ENCODE data around the gene GVQW3. TPM values are rescaled to one million over a fixed set of nuclear protein-coding genes. Genes with fewer than 3 reads are reported as not detected.

Gene GVQW3
- polyA plus RNA-seq, 1 donor, result 5.4 TPM

GRCh38 chr11:76380159-76380976, 755 bp upstream of the GVQW3 start:
- no peaks in the 10 kb centered on the region for H3K27me3 ChIP-seq (ENCODE audit: control insufficient read depth, insufficient read depth, low read length)
- peak overlapping the region; percentile 27 for H3K27ac ChIP-seq (ENCODE audit: low read length)
- DNase-seq, result peak in 1 of 2 donors; percentile 16
- peak overlapping the region; percentile 74 for H3K4me3 ChIP-seq (ENCODE audit: low read length)
- WGBS (ENCODE audit: insufficient coverage, low lambda C conversion rate), result 0% methylated on average over 3 of the region's 85 CpGs
- H3K36me3 ChIP-seq (ENCODE audit: control insufficient read depth, insufficient read depth, low read length), result peaks cover 2% of the 10 kb centered on the region
- H3K9me3 ChIP-seq (ENCODE audit: control insufficient read depth, low read depth, low read length), result no peaks in the 10 kb centered on the region
- peaks cover 22% of the 10 kb centered on the region for H3K4me1 ChIP-seq (ENCODE audit: control insufficient read depth, insufficient read depth, low read length)

DNA sequence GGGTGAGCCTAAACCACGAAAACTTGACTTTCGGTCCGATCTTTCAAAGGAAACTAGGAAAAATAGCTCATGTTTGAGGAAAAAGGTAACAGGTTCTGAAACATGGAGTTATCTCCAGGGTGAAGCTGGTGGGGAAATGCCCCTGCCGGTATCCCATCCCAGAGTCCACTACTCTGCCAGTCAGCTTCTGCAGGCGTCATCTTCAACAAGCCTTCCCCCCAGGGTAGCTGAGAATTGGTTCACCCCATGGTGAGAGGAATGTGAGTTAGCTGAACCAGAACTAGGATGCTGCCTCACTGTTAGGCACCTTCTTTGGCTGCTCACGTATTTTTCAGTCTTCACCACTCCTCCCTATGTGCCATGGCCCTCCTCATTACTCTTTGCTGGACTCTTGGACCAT, 1.1 kb downstream of the GVQW3 start:
- Histone ChIP-seq H3K36me3 (ENCODE audit: control insufficient read depth, insufficient read depth, low read length) (peaks cover 2% of the 10 kb centered on the region), H3K9me3 (ENCODE audit: control insufficient read depth, low read depth, low read length) (no peaks in the 10 kb centered on the region), H3K4me1 (ENCODE audit: control insufficient read depth, insufficient read depth, low read length) (peaks cover 31% of the 10 kb centered on the region), H3K4me3 (ENCODE audit: low read length) (no peak overlapping the region), H3K27ac (ENCODE audit: low read length) (no peak overlapping the region), H3K27me3 (ENCODE audit: control insufficient read depth, insufficient read depth, low read length) (no peaks in the 10 kb centered on the region)
- no peak for DNase-seq
- 85% methylated on average over 4 of the region's 6 CpGs for WGBS (ENCODE audit: insufficient coverage, low lambda C conversion rate)

DNA sequence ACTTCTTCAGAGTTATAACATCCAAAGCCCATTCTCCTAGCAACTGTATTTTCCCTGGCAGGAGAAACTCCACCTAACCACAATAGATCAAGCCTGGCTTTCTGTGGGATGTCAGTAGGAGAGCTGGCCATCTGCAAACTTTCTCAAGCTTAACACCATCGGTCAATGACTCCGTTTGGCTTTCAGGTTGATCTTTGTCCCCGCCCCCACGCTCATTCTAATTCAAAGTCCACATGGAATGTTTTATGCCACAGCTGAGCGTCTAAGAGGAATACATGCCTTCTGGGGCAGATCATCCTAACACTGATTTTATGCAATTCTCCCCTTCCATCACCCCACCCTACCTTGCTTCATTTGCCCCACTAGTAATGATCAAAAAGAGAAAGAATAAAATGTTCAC, 4.8 kb downstream of the GVQW3 start:
- H3K36me3 ChIP-seq (ENCODE audit: control insufficient read depth, insufficient read depth, low read length), result peaks cover 2% of the 10 kb centered on the region
- H3K27ac ChIP-seq (ENCODE audit: low read length), result peak overlapping the region; percentile 31
- no peaks in the 10 kb centered on the region for H3K9me3 ChIP-seq (ENCODE audit: control insufficient read depth, low read depth, low read length)
- H3K4me1 ChIP-seq (ENCODE audit: control insufficient read depth, insufficient read depth, low read length), result peaks cover 28% of the 10 kb centered on the region
- DNase-seq, result peak; percentile 60 to 85
- no peaks in the 10 kb centered on the region for H3K27me3 ChIP-seq (ENCODE audit: control insufficient read depth, insufficient read depth, low read length)
- no CpG with 5 or more reads among the region's 5 CpGs for WGBS (ENCODE audit: insufficient coverage, low lambda C conversion rate)
- H3K4me3 ChIP-seq (ENCODE audit: low read length), result no peak overlapping the region

DNA sequence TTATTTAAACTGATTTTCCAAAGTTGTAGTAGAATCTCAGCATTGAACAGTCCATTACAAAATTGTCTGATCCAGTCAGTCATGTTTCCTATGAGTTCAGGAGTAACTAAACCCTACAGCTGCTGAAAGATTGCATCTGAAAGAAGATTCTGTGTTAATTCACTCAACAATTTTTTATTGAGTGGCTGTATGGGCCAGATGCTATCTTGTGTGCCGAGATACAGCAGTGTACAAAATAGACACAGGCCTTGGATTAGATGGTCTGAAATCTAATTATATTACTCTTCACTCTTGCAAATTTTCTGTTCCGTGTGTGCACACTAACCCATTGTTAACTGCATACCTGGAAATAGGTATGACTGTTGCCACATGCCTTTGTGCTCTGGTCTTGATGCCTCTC, 7.3 kb downstream of the GVQW3 start:
- Histone ChIP-seq H3K4me3 (ENCODE audit: low read length) (no peak overlapping the region), H3K27me3 (ENCODE audit: control insufficient read depth, insufficient read depth, low read length) (no peaks in the 10 kb centered on the region), H3K9me3 (ENCODE audit: control insufficient read depth, low read depth, low read length) (no peaks in the 10 kb centered on the region), H3K36me3 (ENCODE audit: control insufficient read depth, insufficient read depth, low read length) (peaks cover 2% of the 10 kb centered on the region), H3K4me1 (ENCODE audit: control insufficient read depth, insufficient read depth, low read length) (peaks cover 15% of the 10 kb centered on the region), H3K27ac (ENCODE audit: low read length) (no peak overlapping the region)
- DNase-seq, result no peak
- WGBS (ENCODE audit: insufficient coverage, low lambda C conversion rate), result 100% methylated on average over 1 of the region's 2 CpGs

DNA sequence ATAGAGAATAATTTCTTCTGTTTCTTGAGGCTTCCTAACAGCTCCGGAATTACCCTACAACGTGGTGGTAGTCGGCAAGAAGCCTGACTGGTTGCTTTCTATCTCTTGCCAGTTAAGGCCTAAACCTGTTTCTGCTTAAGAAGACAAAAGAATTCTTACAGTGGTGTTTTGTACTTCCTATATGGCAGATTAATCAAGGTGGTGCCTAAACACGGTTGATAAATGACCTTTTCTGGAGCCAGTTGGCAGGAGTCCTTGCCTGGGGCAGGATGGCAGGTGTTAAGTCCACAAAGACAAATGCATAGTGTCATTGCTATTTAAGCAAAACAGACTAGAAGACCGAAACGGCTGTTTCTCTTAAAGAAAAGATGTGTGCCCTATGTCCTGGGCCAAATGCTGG, 9.9 kb downstream of the GVQW3 start:
- WGBS (ENCODE audit: insufficient coverage, low lambda C conversion rate), result 83% methylated on average over 2 of the region's 6 CpGs
- Histone ChIP-seq H3K27me3 (ENCODE audit: control insufficient read depth, insufficient read depth, low read length) (no peaks in the 10 kb centered on the region), H3K4me1 (ENCODE audit: control insufficient read depth, insufficient read depth, low read length) (peaks cover 4% of the 10 kb centered on the region), H3K4me3 (ENCODE audit: low read length) (no peak overlapping the region), H3K36me3 (ENCODE audit: control insufficient read depth, insufficient read depth, low read length) (no peaks in the 10 kb centered on the region), H3K9me3 (ENCODE audit: control insufficient read depth, low read depth, low read length) (no peaks in the 10 kb centered on the region), H3K27ac (ENCODE audit: low read length) (no peak overlapping the region)
- no peak for DNase-seq

- no CpG with 5 or more reads among the region's 7 CpGs for WGBS (ENCODE audit: insufficient coverage, low lambda C conversion rate)
- H3K9me3 ChIP-seq (ENCODE audit: control insufficient read depth, low read depth, low read length), result no peaks in the 10 kb centered on the region
- H3K27me3 ChIP-seq (ENCODE audit: control insufficient read depth, insufficient read depth, low read length), result no peaks in the 10 kb centered on the region
- DNase-seq, result no peak
- no peaks in the 10 kb centered on the region for H3K4me1 ChIP-seq (ENCODE audit: control insufficient read depth, insufficient read depth, low read length)
- no peak overlapping the region for H3K4me3 ChIP-seq (ENCODE audit: low read length)
- no peak overlapping the region for H3K27ac ChIP-seq (ENCODE audit: low read length)
- no peaks in the 10 kb centered on the region for H3K36me3 ChIP-seq (ENCODE audit: control insufficient read depth, insufficient read depth, low read length)
These were observed 10.8 kb downstream of the GVQW3 start for GRCh38 chr11:76391811-76392475.

DNA sequence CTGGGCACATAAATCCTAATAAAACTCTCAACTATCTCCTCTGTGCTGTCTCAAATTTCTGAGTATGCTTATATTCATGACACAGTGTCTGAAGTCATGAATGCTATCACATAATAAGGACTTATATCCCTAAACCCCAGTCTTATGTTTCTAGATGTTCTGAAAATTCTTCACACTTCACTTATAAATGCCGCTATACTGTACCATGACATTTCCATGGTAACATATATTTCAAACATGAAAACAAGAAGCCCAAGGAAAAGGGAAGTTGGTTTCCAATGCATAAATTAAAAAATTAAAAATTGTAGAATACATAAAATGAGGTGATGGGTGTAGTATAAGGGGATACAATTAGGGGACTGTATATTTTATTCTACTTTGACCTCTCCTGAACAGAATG, 11.7 kb downstream of the GVQW3 start:
- no peak for DNase-seq
- Histone ChIP-seq H3K4me1 (ENCODE audit: control insufficient read depth, insufficient read depth, low read length) (no peaks in the 10 kb centered on the region), H3K4me3 (ENCODE audit: low read length) (no peak overlapping the region), H3K36me3 (ENCODE audit: control insufficient read depth, insufficient read depth, low read length) (no peaks in the 10 kb centered on the region), H3K9me3 (ENCODE audit: control insufficient read depth, low read depth, low read length) (no peaks in the 10 kb centered on the region), H3K27ac (ENCODE audit: low read length) (no peak overlapping the region), H3K27me3 (ENCODE audit: control insufficient read depth, insufficient read depth, low read length) (no peaks in the 10 kb centered on the region)
- 100% methylated on average over 1 of the region's 1 CpG for WGBS (ENCODE audit: insufficient coverage, low lambda C conversion rate)

DNA sequence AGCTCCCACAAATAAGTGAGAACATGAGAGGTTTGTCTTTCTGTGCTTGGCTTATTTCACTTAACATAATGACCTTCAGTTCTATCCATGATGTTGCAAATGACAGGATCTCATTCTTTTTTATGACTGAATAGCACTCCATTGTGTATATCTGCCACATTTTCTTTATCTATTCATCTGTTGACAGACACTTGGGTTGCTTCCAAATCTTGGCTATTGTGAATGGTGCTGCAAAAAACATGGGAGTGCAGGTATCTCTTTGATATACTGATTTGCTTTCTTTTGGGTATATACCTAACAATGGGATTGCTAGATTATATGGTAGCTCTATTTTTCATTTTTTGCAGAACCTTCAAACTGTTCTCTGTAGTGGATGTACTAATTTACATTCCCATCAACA, 13.3 kb downstream of the GVQW3 start:
- no peaks in the 10 kb centered on the region for H3K36me3 ChIP-seq (ENCODE audit: control insufficient read depth, insufficient read depth, low read length)
- no peaks in the 10 kb centered on the region for H3K27me3 ChIP-seq (ENCODE audit: control insufficient read depth, insufficient read depth, low read length)
- no peaks in the 10 kb centered on the region for H3K9me3 ChIP-seq (ENCODE audit: control insufficient read depth, low read depth, low read length)
- no peak overlapping the region for H3K27ac ChIP-seq (ENCODE audit: low read length)
- H3K4me3 ChIP-seq (ENCODE audit: low read length), result no peak overlapping the region
- H3K4me1 ChIP-seq (ENCODE audit: control insufficient read depth, insufficient read depth, low read length), result no peaks in the 10 kb centered on the region
- DNase-seq, result no peak

- Histone ChIP-seq H3K9me3 (ENCODE audit: control insufficient read depth, low read depth, low read length) (no peaks in the 10 kb centered on the region), H3K27ac (ENCODE audit: low read length) (no peak overlapping the region), H3K4me3 (ENCODE audit: low read length) (no peak overlapping the region), H3K4me1 (ENCODE audit: control insufficient read depth, insufficient read depth, low read length) (no peaks in the 10 kb centered on the region), H3K27me3 (ENCODE audit: control insufficient read depth, insufficient read depth, low read length) (no peaks in the 10 kb centered on the region), H3K36me3 (ENCODE audit: control insufficient read depth, insufficient read depth, low read length) (no peaks in the 10 kb centered on the region)
- WGBS (ENCODE audit: insufficient coverage, low lambda C conversion rate), result no CpG with 5 or more reads among the region's 1 CpG
- no peak for DNase-seq
These were observed 14.2 kb downstream of the GVQW3 start for GRCh38 chr11:76395296-76395695.

- no peaks in the 10 kb centered on the region for H3K27me3 ChIP-seq (ENCODE audit: control insufficient read depth, insufficient read depth, low read length)
- 100% methylated on average over 3 of the region's 3 CpGs for WGBS (ENCODE audit: insufficient coverage, low lambda C conversion rate)
- H3K4me1 ChIP-seq (ENCODE audit: control insufficient read depth, insufficient read depth, low read length), result no peaks in the 10 kb centered on the region
- DNase-seq, result no peak
- H3K36me3 ChIP-seq (ENCODE audit: control insufficient read depth, insufficient read depth, low read length), result no peaks in the 10 kb centered on the region
- no peak overlapping the region for H3K4me3 ChIP-seq (ENCODE audit: low read length)
- H3K27ac ChIP-seq (ENCODE audit: low read length), result no peak overlapping the region
- no peaks in the 10 kb centered on the region for H3K9me3 ChIP-seq (ENCODE audit: control insufficient read depth, low read depth, low read length)
These were observed 16.3 kb downstream of the GVQW3 start for GRCh38 chr11:76397383-76397782.

DNA sequence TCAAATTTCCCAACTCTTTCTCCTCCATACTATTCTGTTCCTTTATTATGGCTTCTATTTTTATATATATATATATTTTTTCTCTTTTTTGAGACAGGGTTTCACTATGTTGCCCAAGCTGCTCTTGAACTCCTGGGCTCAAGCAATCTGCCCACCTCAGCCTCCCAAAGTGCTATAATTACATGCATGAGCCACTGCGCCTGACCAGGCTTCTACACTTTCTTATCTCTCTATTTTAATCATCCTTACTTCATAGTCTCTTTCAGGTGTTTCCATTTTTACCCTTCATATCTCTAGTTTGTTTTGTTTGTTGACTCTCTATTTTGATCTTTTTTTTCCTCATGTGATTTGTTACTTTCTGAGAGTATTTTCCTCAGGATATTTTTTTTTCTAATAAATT, 19.8 kb downstream of the GVQW3 start:
- no peak overlapping the region for H3K4me3 ChIP-seq (ENCODE audit: low read length)
- no peaks in the 10 kb centered on the region for H3K4me1 ChIP-seq (ENCODE audit: control insufficient read depth, insufficient read depth, low read length)
- no peaks in the 10 kb centered on the region for H3K36me3 ChIP-seq (ENCODE audit: control insufficient read depth, insufficient read depth, low read length)
- no peaks in the 10 kb centered on the region for H3K27me3 ChIP-seq (ENCODE audit: control insufficient read depth, insufficient read depth, low read length)
- no peak overlapping the region for H3K27ac ChIP-seq (ENCODE audit: low read length)
- 100% methylated on average over 1 of the region's 1 CpG for WGBS (ENCODE audit: insufficient coverage, low lambda C conversion rate)
- no peaks in the 10 kb centered on the region for H3K9me3 ChIP-seq (ENCODE audit: control insufficient read depth, low read depth, low read length)
- no peak for DNase-seq
